NCI-H510A (cell line): ENCODE results near the gene GNE.
A peak's percentile ranks its signal among the peaks of the same experiment; 100 is the strongest.
"Not testable (repeated sequence)": the region's sequence is repeated elsewhere in the genome, so short reads cannot be mapped to it uniquely, and the experiment has no call there.

Experiments used
- DNase-seq: peaks from one replicate; lab custom pipeline; 2025; lab: John Stamatoyannopoulos, UW

Gene GNE

DNA sequence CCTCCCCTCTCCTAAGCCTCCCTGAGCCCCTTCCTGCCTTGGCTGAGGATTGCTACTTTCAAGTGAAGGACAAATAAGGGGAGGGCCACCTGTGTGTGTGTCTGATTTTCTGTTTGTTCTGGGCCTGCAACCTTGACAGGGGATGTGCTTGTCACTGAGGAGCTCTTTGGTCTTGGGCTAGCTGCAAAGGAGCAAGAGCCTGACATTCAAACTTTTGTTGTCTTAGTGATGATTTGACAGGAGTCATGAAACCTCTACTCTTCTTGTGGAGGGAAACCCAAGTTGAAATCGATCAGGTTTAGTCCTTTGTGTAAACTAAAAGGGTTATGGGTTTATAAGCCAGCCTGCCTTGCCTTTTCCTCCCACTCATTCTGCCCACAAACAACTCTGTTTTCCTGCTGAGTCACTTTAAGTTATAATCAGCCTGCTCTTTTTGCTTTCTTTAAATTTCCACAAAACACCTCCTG lies 50.7 kb downstream of the GNE start:
- no peak for DNase-seq

DNA sequence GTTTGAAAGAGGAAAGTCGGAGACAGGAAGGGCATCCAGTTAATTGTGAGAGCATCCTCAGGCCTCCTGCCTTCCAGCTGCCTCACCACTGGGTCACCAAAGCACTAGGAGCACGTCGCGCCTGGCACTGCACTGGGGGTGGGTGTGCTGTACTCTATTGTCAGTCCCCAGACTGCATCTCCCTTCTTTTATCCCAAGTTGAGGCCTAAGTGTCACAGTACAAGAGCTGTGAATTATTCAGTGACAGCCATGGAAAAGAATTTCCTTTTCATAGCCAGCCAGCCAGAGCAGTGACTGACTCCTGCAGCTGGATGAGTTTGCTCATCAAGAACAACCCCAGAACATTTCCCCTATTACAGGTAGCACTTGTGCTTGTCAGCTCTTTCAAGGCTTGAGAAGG lies 51.2 kb downstream of the GNE start:
- no peak for DNase-seq

DNA sequence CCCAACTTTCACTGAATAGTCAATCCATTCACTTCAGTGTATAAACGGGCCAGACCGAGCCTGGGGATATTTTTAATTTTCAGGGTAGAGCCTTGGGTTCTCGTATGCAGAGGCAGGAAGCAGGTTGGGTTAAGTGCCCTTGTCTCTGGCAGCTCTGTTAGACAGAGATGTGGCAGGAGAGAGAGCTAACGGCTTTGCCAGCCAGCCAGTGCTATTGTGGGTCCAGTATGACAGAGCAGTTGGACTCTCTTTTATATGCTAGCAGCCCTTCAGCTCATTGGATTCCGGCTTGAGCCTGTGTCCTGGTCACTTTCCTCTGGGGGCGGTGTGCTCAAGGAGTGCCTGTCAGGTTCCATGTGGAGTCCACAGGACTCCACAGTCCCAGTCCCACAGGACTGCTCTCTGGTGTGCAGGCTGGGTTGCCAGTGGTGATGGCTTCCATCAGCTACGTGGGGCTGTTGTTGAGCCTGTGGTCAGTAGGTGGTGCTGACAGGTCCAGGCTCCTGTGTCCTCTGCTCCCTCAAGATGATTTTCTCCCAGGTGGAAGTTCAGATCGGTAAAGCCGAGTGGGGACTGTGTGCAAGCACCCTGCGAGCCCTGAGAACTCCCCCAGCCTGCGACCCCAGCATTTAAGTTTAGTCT lies 53.2 kb downstream of the GNE start:
- no peak for DNase-seq

DNA sequence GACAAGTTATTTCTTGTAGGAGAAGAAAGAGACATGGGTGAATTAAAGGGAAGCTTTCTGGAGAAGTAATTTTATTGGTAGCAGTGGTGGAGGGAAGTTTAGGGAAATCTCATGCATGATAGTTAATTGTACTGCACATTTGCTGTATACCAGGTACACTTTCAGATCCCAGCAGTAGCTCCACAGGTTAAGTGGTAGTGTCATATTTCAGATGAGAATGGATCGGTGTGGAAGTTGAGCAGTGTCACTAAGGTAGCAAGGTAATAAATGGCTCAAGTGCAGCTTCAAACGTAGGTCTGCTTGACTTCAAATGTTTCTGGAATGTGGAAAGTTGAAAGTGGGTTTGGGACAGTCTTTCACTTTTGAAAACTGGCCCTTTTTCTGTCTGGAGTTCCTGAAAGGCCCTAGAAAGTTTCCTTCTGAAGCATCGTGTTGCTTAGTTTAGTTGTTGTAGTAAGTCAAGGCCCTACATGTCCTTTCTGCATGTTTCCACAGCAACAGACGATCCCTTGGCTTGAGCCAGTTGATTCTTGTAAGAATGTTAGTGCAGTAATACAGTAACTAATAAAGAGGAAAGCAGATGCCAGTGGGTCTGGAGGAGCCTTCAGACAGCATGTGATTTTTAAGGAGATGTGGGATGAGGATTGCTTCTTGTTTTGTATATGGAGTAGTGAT lies 63.8 kb downstream of the GNE start:
- DNase-seq = no peak

DNA sequence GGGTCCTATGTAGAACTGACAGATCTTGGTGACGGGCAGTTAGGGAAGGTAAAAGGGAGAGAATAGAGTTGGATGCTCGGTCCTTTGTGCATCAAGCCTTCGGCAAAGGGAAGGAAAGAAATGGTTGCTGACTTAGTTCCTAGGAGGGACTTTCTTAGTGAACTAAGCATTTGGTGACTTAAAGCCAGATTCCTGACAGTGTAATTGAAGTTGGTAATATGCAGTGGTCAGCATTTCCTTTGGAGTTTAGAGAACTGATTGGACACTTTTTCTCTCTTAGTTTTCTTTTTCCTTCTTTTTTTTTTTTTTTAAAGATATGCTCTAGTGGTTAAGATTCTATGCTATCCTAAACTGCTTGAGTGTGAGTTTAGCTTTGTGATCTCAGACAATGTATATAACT lies 65.2 kb downstream of the GNE start:
- DNase-seq = no peak

DNA sequence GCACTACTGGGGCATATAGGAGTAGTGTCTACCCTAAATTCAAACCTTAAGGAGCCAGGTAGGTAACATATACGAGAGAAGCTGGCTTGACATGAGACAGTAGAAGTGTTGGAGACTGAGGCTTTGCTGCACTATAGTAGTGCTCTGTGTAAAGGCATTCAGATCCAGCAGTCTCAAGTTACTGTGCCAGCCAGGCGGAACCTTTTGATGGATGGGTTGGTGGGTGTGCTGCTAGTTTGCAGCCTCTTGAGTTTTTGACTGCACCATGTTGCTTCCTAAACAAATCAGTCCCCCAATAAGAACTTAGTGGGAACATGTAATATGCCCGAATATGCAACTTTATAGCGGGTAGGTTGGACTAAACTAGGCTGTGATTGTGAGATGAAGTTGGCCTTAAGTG lies 66.1 kb downstream of the GNE start:
- no peak for DNase-seq

DNA sequence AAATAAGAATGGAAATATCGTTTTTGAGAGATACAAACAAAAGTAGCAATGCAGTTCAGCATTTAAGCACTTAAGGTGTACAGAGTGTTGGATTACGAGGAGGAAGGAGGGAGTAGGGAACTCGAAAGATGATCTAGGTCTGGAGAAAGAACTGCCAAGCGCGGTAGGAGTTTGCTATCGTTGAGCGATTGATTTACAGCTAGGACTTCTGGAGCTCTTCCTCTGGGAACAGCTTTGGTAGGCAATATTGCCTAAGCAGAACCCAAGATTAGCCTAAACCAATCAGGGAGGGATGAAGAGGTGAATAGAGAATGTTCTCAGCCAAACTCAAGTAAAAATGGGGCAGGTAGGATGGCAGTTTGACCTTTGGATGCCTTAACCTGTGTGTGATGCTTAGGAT lies 66.6 kb downstream of the GNE start:
- no peak for DNase-seq

DNA sequence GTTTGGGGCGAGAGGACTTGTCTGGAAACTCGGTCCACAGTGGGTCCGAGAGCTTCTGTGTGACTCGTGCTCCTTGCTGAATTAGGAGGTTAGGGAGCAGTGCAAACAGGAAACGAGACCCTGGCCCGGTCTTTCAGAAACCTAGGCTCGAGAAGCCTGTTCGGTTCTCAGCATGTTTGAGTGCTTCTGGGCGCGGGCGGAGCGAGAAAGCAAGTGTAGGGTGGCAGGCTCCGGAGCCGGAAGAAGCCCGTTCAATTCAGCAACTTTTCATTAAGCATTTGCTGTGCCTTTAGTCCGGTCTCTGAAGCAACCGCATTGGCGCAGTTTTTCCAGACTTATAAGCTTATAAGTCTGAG lies 67.0 kb downstream of the GNE start:
- no peak for DNase-seq

DNA sequence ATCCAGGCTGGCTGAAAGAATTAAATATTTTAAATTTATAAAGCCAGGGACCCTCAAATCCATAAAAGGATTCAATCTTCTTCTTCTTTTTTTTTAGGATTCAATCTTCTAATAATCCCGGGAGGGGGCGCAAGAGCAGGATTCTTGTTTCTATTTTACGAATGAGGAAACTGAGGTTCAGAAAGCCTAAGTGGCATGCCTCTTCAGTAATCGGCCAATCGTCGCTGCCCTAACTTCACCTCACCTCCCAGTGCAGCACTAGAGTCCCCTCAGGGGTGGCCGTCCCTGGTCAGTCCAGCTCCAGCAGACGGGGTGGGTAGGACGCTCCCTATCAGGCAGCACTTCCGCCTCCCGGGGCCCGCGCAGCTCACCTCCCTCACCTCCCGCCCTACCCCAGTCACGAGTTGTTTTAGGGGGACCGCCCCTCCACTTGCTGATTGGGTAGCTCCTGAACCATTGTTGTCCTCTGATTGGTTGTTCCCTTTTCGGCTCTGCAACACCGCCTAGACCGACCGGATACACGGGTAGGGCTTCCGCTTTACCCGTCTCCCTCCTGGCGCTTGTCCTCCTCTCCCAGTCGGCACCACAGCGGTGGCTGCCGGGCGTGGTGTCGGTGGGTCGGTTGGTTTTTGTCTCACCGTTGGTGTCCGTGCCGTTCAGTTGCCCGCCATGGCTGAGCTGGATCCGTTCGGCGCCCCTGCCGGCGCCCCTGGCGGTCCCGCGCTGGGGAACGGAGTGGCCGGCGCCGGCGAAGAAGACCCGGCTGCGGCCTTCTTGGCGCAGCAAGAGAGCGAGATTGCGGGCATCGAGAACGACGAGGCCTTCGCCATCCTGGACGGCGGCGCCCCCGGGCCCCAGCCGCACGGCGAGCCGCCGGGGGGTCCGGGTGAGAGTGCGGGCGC lies 67.6 kb downstream of the GNE start, which contains the start of gene CLTA:
CLTA (plus strand) TSS at position 534 of the 902 bp plus-strand sequence; CDS start at position 670, 136 bp downstream.
- DNase-seq = peak; percentile 95

DNA sequence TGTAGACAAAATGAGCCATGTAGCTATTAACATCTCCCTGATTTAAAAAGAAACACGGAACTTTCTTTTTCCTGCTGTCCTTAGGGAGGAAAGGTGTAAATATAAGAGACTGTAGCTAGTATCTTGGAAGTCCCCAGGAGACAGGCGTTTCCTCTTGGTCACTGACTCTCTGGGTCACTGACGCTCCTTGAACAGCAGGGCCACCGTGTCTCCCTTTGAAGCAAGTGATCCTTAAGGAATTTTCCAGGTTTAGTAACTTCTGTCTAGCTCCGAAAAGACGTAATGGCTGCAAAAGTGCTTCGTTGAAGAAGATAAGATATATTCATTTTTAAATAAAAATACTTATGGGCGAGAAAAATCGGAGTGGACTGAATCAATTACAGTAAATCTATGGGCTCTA lies 68.3 kb downstream of the GNE start:
- DNase-seq = no peak

DNA sequence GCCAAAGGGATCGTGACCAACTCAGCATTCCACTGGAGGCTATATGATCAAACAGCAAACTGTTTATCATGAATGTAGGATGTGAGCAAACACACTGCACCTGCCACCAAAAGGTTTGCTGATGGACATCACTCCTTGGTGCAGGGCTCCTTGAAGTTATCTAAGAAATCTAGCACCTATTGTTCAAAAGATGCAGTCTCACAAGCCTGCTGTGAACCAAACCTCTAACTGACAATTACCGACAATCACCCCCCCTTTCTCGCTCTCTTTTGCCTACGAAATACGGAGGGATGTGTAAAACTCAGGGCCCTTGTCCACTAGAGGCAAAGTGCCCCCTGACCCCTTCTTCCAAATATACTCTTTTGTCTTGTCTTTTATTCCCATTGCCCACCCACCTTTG lies 70.0 kb downstream of the GNE start:
- DNase-seq = no peak

DNA sequence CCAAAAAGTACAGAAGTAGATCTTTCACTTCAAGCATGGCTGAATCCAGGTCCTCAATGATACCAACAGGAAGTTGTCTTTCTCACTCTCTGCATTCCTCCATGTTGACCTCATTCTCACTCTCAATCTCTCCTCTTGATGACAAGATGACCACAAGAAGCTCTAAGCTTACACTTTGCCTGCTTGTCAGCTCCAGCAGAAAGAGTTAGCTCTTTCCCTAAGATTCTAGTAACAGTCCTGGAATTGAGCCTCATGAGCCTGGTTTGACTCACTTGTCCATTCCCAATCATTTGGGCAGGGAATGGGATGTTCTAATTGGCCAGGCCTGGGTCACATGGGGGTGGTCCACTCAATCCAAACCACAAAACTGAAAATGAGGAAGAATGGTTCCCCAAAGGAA lies 70.8 kb downstream of the GNE start:
- DNase-seq = no peak

DNA sequence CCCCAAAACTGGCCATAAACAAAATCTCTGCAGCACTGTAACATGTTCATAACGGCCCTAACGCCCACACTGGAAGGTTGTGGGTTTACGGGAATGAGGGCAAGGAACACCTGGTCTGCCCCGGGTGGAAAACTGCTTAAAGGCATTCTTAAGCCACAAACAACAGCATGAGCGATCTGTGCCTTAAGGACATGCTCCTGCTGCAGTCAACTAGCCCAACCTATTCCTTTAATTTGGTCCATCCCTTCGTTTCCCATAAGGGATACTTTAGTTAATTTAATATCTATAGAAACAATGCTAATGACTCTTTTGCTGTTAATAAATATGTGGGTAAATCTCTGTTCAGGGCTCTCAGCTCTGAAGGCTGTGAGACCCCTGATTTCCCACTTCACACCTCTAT lies 78.0 kb downstream of the GNE start:
- not testable (repeated sequence) for DNase-seq

DNA sequence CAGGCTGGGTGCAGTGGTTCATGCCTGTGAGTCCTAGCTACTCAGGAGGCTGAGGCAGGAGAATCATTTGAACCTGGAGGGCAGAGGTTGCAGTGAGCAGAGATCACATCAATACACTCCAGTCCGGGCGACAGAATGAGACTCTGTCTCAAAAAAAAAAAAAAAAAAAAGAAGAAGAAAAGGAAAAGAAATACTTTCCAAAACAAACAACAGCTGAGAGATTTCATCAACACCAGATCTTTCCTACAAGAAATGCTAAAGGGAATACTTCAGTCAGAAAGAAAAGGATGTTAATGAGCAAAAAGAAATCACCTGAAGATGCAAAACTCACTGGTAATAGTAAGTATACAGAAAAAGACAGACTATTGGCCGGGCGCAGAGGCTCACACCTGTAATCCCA lies 80.7 kb downstream of the GNE start:
- no peak for DNase-seq

DNA sequence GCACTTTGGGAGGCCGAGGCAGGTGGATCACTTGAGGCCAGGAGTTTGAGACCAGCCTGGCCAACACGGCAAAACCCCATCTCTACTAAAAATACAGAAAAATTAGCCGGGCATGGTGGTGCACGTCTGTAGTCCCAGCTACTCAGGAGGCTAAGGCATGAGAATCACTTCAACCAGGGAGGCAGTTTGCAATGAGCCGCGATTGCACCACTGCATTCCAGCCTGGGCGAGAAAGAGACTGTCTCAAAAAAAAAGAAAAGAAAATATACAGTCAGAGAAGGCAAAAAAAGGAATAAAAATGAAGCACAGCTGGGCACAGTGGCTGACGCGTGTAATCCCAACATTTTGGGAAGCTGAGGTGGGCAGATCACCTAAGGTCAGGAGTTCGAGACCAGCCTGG lies 81.8 kb downstream of the GNE start:
- DNase-seq = not testable (repeated sequence)

DNA sequence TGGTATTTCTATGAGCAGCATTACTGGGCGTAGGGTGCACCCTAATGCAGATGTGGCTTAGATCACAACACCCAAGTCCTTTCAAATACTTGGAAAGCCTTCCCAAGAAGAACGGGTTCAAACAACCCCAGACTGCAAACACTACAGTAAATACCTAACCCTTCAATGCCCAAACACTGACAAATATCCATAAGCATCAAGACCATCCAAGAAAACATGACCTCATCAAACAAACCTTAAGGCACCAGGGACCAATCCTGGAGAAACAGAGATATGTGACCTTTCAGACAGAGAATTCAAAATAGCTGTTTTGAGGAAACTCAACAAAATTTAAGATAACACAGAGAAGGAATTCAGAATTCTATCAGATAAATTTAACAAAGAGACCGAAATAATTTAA lies 83.0 kb downstream of the GNE start:
- DNase-seq = not testable (repeated sequence)

DNA sequence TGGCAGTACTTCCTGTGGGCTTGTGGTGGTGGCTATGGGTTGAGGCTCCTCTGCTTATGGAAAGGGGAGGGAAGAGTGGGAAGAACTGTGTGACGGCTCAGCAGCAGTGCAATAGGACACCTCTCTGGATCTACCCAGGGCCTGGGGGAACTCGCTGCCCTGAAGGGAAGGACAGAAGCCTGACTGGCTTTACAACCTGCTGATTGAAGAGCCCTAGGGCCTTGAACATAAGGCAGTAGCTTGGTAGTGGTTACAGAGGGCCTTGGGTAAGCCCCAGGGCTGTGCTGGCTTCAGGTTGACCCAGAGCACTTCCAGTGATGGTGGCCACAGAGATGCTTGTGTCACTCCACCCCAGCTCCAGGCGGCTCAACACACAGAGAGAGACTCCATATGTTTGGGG lies 83.5 kb downstream of the GNE start:
- no peak for DNase-seq

DNA sequence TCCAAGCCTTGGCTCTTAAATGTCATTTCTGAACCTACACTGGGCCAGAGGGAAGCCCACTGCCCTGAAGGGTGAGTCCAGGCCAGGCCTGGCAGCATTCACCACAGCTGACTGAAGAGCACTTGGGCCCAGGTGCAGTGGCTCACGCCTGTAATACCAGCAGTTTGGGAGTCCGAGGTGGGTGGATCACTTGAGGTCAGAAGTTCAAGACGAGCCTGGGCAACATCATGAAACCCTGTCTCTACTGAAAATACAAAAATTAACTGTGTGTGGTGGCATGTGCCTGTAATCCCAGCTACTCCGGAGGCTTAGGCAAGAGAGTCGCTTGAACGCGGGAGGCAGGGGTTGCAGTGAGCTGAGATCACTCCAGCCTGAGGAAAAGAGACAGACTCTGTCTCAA lies 84.0 kb downstream of the GNE start:
- no peak for DNase-seq

DNA sequence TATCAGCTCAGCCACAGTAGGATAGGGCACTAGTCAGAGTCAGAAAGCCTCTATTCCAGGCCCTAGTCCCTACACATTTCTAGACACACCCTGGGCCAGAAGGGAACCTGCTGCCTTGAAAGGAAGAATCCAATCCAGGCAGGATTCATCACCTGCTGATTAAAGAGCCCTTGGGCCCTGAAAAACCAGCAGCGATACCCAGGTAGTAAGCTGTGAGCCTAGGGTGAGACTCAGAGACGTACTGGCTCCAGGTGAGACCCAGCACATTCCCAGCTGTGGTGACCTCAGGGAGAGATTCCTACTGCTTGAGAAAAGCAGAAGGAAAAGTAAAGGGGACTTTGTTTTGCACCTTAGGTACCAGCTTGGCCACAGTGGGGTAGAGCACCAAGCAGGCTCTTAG lies 84.4 kb downstream of the GNE start:
- no peak for DNase-seq

DNA sequence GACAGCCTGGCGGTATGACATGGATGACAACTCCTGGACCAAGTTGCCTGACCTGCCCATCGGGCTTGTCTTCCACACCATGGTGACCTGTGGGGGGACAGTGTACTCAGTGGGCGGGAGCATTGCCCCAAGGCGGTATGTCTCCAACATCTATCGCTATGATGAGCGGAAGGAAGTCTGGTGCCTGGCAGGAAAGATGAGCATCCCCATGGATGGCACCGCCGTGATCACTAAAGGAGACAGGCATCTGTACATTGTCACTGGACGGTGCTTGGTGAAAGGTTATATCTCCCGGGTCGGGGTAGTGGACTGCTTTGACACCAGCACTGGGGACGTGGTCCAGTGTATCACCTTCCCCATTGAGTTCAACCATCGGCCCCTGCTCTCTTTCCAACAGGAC lies 87.7 kb downstream of the GNE start:
- DNase-seq = no peak

DNA sequence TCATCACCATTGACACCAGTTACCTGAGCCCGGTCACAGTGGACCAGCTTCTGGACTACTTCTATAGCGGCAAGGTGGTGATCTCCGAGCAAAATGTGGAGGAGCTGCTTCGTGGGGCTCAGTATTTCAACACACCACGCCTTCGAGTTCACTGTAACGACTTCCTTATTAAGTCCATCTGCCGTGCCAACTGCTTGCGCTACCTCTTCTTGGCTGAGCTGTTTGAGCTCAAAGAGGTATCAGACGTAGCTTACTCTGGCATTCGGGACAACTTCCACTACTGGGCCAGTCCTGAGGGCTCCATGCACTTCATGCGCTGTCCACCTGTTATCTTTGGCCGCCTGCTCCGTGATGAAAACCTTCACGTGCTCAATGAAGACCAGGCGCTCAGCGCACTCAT lies 88.5 kb downstream of the GNE start:
- DNase-seq = no peak

DNA sequence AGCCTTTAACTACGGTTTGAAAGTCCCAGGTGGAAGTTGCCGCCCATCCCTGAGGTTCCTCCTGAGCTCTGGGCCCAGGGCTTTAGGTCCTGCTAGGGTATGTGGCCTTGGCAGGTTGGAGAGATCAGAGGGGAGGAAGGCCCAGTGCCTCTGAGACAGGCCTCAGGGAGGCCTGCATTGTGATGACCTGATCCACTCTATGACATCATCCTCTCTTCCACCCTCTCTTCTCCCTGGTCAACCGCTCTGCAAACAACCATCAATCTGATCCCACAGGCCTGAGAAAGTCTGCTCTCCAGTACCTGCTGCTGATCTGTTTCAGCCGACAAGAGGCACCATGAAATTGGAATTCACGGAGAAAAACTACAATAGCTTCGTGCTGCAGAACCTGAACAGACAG lies 89.1 kb downstream of the GNE start, which contains the start of gene CCIN:
CCIN (plus strand) TSS at position 223 of the 400 bp plus-strand sequence; CDS start at position 338, 115 bp downstream.
- DNase-seq = no peak
